Smooth muscle cell (in vitro differentiated cells): ENCODE results near the gene ZC3HAV1. TPM values are rescaled to one million over a fixed set of nuclear protein-coding genes. Genes with fewer than 3 reads are reported as not detected.
A peak's percentile ranks its signal among the peaks of the same experiment; 100 is the strongest.

ENCODE experiments used
- DNase-seq: peaks from one replicate; lab custom pipeline; 2025; ENCODE audit not compliant: unreplicated experiment; lab: John Stamatoyannopoulos, UW
- H2AFZ ChIP-seq: fragments of 200-600 bp; sonication (generic); 2 replicates; pipeline ENCODE4 v1.6.0; 2016; ENCODE audit warnings: antibody characterized with exemption, low read depth, mild to moderate bottlenecking
- H3F3A ChIP-seq: fragments of 200-600 bp; sonication (generic); 2 replicates; pipeline ENCODE4 v1.6.0; 2017; ENCODE audit warnings: antibody characterized with exemption, low read depth
- H3K27ac ChIP-seq: fragments of 200-600 bp; sonication (generic); 2 replicates; pipeline ENCODE4 v1.5.1; 2016; ENCODE audit warnings: low read depth, mild to moderate bottlenecking
- H3K27me3 ChIP-seq: fragments of 200-600 bp; sonication (generic); 2 replicates; pipeline ENCODE4 v1.6.1; 2016; ENCODE audit warnings: low read depth, mild to moderate bottlenecking
- H3K36me3 ChIP-seq: fragments of 200-600 bp; sonication (generic); 2 replicates; pipeline ENCODE4 v1.5.1; 2016; ENCODE audit warnings: low read depth
- H3K4me1 ChIP-seq: fragments of 200-600 bp; sonication (generic); 2 replicates; pipeline ENCODE4 v1.5.1; 2016; ENCODE audit warnings: low read depth
- H3K4me2 ChIP-seq: fragments of 200-600 bp; sonication (generic); 2 replicates; pipeline ENCODE4 v1.6.0; 2016; ENCODE audit warnings: mild to moderate bottlenecking
- H3K4me3 ChIP-seq: fragments of 200-600 bp; sonication (generic); 2 replicates; pipeline ENCODE4 v1.5.1; 2016; ENCODE audit warnings: mild to moderate bottlenecking
- H3K79me2 ChIP-seq: fragments of 200-600 bp; sonication (generic); 2 replicates; pipeline ENCODE4 v1.6.0; 2016; ENCODE audit warnings: low read depth, mild to moderate bottlenecking
- H3K9ac ChIP-seq: fragments of 200-600 bp; sonication (generic); 2 replicates; pipeline ENCODE4 v1.6.0; 2016; ENCODE audit warnings: low read depth
- H3K9me3 ChIP-seq: fragments of 200-600 bp; sonication (generic); replicated peaks from 2 replicates; pipeline ENCODE4 v1.5.1; 2016; ENCODE audit warnings: low read depth
- H4K20me1 ChIP-seq: fragments of 200-600 bp; sonication (generic); 2 replicates; pipeline ENCODE4 v1.6.0; 2016; ENCODE audit warnings: low read depth
- WGBS: methylation state at CpG from one replicate; pipeline ENCODE4 v1.1.7; 2016; ENCODE audit warnings: low lambda C conversion rate; 5-methylcytosine and 5-hydroxymethylcytosine counted together
- polyA plus RNA-seq: library from polyadenylated mRNA; unstranded; fragments of >200 nt; fragmentation: Nextera tagmentation; extraction: Ambion mirVana; gene quantifications from 2 replicates; pipeline ENCODE4 v1.2.1, GENCODE V29; 2016
- total RNA-seq: library from RNA; depleted of rRNA; stranded (reverse); fragments of >200 nt; gene quantifications from 2 replicates; pipeline ENCODE4 v1.2.3, GENCODE V29; 2014
- TF ChIP-seq, protein P1 (sequence below): fragments of 200-600 bp; sonication (generic); IDR thresholded peaks from 2 replicates; pipeline ENCODE4 v1.5.1; 2017; ENCODE audit warnings: borderline replicate concordance, mild to moderate bottlenecking, antibody characterized with exemption; ENCODE audit not compliant: insufficient read depth, poor library complexity, severe bottlenecking

ZC3HAV1 gene
- total and polyA plus RNA-seq, 2 experiments from 2014 or later, result 4.7 to 12.1 TPM

DNA sequence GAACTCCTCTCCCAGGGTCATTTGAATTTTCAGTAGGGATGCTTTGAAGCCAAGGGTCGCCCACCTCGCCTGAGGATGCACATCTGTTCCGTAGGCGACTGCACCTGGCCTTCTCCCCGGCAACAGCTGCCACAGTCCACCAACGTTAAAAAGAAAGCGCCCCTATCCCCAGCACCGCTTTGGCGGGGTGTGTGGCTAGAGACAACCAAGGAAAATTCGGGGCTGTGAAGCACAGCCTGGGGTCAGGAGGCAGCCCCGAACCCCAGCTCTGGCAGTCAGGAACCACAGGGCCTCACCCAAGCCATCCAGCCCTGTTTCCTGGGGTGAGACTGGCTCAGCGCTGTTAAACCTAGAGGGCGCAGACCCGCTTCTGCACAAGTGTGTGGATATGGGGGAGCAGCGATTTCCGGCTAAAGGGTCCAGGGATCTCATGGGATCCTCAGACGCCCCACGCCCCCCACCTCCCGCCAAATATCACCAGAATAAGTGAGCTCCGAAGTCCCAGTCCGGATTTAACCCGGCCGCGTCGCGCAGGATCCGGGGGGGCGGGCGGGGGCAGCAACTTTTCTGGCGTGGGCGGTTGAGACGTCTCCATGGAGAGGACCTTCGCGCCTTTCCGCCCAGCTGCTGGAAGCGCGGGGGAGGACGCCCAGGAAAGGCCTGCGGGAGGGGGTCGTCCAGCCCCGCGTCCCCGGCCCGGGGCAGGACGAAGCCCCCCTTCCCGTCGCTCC, 74.5 kb downstream of the ZC3HAV1 start:
- peaks cover 5% of the 10 kb centered on the region for H3K4me1 ChIP-seq
- H3K79me2 ChIP-seq, result peaks cover 28% of the 10 kb centered on the region
- WGBS, result 24% methylated on average over 30 of the region's 47 CpGs
- H4K20me1 ChIP-seq, result peaks cover 23% of the 10 kb centered on the region
- H3K4me2 ChIP-seq, result peak overlapping the region; percentile 99
- no peaks in the 10 kb centered on the region for H3K9me3 ChIP-seq
- H3K4me3 ChIP-seq, result peak overlapping the region; percentile 97
- TF ChIP-seq, protein P1, sequence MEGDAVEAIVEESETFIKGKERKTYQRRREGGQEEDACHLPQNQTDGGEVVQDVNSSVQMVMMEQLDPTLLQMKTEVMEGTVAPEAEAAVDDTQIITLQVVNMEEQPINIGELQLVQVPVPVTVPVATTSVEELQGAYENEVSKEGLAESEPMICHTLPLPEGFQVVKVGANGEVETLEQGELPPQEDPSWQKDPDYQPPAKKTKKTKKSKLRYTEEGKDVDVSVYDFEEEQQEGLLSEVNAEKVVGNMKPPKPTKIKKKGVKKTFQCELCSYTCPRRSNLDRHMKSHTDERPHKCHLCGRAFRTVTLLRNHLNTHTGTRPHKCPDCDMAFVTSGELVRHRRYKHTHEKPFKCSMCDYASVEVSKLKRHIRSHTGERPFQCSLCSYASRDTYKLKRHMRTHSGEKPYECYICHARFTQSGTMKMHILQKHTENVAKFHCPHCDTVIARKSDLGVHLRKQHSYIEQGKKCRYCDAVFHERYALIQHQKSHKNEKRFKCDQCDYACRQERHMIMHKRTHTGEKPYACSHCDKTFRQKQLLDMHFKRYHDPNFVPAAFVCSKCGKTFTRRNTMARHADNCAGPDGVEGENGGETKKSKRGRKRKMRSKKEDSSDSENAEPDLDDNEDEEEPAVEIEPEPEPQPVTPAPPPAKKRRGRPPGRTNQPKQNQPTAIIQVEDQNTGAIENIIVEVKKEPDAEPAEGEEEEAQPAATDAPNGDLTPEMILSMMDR, result no peak
- no peaks in the 10 kb centered on the region for H3F3A ChIP-seq
- H3K27ac ChIP-seq, result peak overlapping the region; percentile 31
- peak; percentile 29 for DNase-seq
- H3K36me3 ChIP-seq, result peaks cover 3% of the 10 kb centered on the region
- H3K27me3 ChIP-seq, result no peaks in the 10 kb centered on the region
- H3K9ac ChIP-seq, result peak overlapping the region; percentile 47
- peak overlapping the region; percentile 96 for H2AFZ ChIP-seq

DNA sequence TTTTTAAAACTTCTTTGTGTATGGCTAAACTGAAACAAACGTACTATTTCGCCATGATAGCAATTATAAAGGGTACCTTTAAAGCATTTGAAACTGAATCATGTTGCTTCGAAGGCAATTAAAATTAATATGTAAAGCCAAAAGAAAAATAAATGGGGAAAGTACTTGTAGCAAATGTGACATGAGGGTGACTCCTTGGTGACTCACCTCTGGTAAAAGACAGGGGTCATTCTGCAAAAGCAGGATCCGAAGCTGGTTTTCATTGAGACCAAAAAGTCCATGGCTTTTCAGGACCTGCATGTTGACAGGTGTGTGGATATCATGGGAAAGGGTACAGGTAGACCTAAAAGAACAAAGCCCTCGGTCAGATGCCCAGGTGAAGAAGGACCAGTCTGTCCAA, 75.2 kb downstream of the ZC3HAV1 start:
- Histone ChIP-seq H3K36me3 (peaks cover 3% of the 10 kb centered on the region), H3F3A (no peaks in the 10 kb centered on the region), H3K4me1 (peaks cover 5% of the 10 kb centered on the region), H3K9me3 (no peaks in the 10 kb centered on the region), H3K4me3 (peak overlapping the region; percentile 97), H4K20me1 (peaks cover 27% of the 10 kb centered on the region), H3K27me3 (no peaks in the 10 kb centered on the region), H2AFZ (no peak overlapping the region), H3K9ac (no peak overlapping the region), H3K79me2 (peaks cover 28% of the 10 kb centered on the region), H3K27ac (no peak overlapping the region), H3K4me2 (peak overlapping the region; percentile 99)
- 85% methylated on average over 5 of the region's 5 CpGs for WGBS
- TF ChIP-seq, protein P1, result no peak
- no peak for DNase-seq

DNA sequence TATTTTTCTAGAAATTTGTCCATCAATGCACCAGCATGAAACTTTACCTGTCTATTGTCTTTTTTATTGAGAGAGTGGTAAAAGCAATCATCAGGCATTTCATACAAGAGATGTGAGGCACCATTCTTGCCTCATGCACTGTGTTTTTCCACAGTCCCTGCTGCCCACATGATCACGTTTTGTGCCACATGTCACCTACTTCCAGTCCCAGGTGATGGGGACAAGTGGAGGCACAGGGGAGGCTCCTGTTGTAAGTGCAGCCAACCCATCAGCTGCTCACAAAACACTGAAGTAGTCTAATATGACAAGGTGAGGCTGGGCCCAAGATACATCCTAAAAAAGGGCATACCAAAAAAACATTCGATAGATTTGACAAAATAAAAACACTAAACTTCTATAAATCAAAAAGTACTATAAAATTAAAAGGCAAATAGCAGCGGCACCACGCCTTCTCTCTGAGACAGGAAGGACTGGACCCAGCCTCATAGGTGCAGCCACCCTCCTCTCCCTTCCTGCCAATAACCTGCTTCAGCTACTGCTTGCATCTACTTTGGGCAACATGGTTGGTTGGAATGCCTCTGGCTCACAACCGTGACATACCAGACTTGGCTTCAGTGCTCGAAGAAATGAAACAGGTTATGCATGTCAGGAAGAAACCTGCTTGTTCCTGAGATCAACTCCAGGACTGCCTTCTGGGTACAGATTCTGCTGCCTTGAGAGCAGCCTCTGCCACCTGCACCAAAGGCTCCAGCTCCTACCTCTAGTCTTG, 76.0 kb downstream of the ZC3HAV1 start:
- H3K27ac ChIP-seq, result no peak overlapping the region
- H3F3A ChIP-seq, result no peaks in the 10 kb centered on the region
- no peak for DNase-seq
- H2AFZ ChIP-seq, result no peak overlapping the region
- H3K27me3 ChIP-seq, result no peaks in the 10 kb centered on the region
- TF ChIP-seq, protein P1, result no peak
- H4K20me1 ChIP-seq, result peaks cover 27% of the 10 kb centered on the region
- H3K79me2 ChIP-seq, result peaks cover 28% of the 10 kb centered on the region
- H3K4me1 ChIP-seq, result peaks cover 5% of the 10 kb centered on the region
- peaks cover 3% of the 10 kb centered on the region for H3K36me3 ChIP-seq
- H3K4me3 ChIP-seq, result no peak overlapping the region
- H3K4me2 ChIP-seq, result peak overlapping the region; percentile 99
- no peak overlapping the region for H3K9ac ChIP-seq
- no peaks in the 10 kb centered on the region for H3K9me3 ChIP-seq
- WGBS, result 94% methylated on average over 6 of the region's 6 CpGs
